ENCODE data around the gene MATK. TPM values are rescaled to one million over a fixed set of nuclear protein-coding genes. Genes with fewer than 3 reads are reported as not detected.

MATK gene
- total RNA-seq, 1 donor from 2014 or later: not detected

DNA sequence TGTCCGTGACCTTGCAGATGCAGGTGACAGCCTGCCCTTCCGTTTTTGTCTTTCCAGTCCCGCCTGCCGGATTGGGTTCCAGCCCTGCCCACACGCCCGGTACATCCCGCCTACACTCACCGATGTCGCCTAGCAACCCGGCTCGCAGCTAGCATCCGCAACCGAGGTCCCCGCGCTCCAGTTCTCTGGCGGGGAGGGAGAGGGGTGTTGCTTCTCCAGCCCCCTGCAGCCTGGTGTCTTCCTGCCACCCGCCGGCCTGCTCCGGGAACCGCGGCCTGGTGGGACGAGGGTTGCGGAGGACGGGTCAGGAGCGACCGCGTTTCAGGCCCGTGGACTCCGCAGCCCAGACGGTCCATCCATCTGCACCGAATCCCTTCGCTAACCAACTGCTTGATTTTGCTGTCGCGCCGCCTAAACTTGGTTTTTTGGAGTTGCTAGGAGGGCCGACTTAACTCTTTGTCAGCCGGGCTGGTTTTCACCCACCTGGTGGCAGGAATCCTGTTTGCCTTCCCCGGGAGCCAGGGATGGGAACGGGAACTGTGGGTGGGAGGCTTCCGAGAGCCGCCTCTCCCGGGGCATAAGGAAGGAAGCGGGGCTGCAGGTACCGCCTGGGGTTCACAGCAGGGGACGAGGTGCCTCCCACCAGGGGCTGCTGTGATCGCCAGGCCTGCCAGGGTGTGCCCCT, 15.4 kb upstream of the MATK start:
- no peaks in the 10 kb centered on the region for H4K20me1 ChIP-seq (ENCODE audit: insufficient read depth, low read length)
- peaks cover 25% of the 10 kb centered on the region for H3K27me3 ChIP-seq (ENCODE audit: insufficient read depth, low read length)
- no peak for FAIRE-seq
- Mint-ChIP-seq H3K4me3 (ENCODE audit: unreplicated experiment) (no peak overlapping the region), H3K4me1 (ENCODE audit: low read depth, unreplicated experiment) (no peaks in the 10 kb centered on the region), H3K27me3 (ENCODE audit: low read depth, unreplicated experiment) (peaks cover 42% of the 10 kb centered on the region), H3K27ac (ENCODE audit: unreplicated experiment) (no peak overlapping the region), H3K9me3 (ENCODE audit: unreplicated experiment) (no peaks in the 10 kb centered on the region), H3K36me3 (ENCODE audit: low read depth, unreplicated experiment) (no peaks in the 10 kb centered on the region)
- no peak overlapping the region for H3K27ac ChIP-seq (ENCODE audit: low read depth, low read length)
- TF ChIP-seq, protein P1, sequence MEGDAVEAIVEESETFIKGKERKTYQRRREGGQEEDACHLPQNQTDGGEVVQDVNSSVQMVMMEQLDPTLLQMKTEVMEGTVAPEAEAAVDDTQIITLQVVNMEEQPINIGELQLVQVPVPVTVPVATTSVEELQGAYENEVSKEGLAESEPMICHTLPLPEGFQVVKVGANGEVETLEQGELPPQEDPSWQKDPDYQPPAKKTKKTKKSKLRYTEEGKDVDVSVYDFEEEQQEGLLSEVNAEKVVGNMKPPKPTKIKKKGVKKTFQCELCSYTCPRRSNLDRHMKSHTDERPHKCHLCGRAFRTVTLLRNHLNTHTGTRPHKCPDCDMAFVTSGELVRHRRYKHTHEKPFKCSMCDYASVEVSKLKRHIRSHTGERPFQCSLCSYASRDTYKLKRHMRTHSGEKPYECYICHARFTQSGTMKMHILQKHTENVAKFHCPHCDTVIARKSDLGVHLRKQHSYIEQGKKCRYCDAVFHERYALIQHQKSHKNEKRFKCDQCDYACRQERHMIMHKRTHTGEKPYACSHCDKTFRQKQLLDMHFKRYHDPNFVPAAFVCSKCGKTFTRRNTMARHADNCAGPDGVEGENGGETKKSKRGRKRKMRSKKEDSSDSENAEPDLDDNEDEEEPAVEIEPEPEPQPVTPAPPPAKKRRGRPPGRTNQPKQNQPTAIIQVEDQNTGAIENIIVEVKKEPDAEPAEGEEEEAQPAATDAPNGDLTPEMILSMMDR (IDR thresholded peaks at IDR 0.05; ENCODE audit: insufficient read depth, low read depth, low read length): no peak
- TF ChIP-seq EZH2 (IDR thresholded peaks at IDR 0.05; ENCODE audit: insufficient read depth, low read length): peak; percentile 90
- peaks cover 4% of the 10 kb centered on the region for H3K9me3 ChIP-seq (ENCODE audit: insufficient read depth, low read depth, low read length)
- H3K79me2 ChIP-seq (ENCODE audit: insufficient read depth, low read length): no peaks in the 10 kb centered on the region
- no peak overlapping the region for H3K9ac ChIP-seq (ENCODE audit: low read length)
- H3K36me3 ChIP-seq (ENCODE audit: insufficient read depth, low read length): no peaks in the 10 kb centered on the region
- peak overlapping the region; percentile 76 for H3K4me2 ChIP-seq (ENCODE audit: low read length)
- peaks cover 8% of the 10 kb centered on the region for H3K4me1 ChIP-seq (ENCODE audit: insufficient read depth, low read length)
- no peak overlapping the region for H3K4me3 ChIP-seq (ENCODE audit: insufficient read depth, low read depth, low read length)
- H2AFZ ChIP-seq (ENCODE audit: low read depth, low read length): peak overlapping the region; percentile 40
- peak; percentile 5 for DNase-seq (ENCODE audit: low read depth)

DNA sequence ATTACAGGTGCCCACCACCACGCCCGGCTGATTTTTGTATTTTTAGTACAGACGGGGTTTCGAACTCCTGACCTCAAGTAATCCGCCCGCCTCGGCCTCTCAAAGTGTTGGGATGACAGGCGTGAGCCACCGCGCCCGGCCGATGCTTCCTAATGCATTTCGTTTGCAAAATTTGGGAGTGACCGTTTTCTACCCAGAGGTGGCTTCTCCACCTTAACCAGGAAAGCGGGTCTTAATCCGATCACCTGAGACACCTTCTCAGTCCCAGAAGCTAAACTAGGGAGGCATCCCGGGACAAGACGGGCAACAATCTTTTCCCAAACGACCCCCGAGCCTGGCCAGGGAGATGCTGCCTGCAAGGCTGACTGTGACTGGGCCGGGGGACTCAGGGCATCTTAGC, 14.8 kb upstream of the MATK start:
- Mint-ChIP-seq H3K4me1 (ENCODE audit: low read depth, unreplicated experiment) (no peaks in the 10 kb centered on the region), H3K36me3 (ENCODE audit: low read depth, unreplicated experiment) (no peaks in the 10 kb centered on the region), H3K9me3 (ENCODE audit: unreplicated experiment) (no peaks in the 10 kb centered on the region), H3K27me3 (ENCODE audit: low read depth, unreplicated experiment) (peaks cover 38% of the 10 kb centered on the region), H3K4me3 (ENCODE audit: unreplicated experiment) (no peak overlapping the region), H3K27ac (ENCODE audit: unreplicated experiment) (no peak overlapping the region)
- H3K9me3 ChIP-seq (ENCODE audit: insufficient read depth, low read depth, low read length): peaks cover 4% of the 10 kb centered on the region
- H3K9ac ChIP-seq (ENCODE audit: low read length): no peak overlapping the region
- no peak for FAIRE-seq
- H3K36me3 ChIP-seq (ENCODE audit: insufficient read depth, low read length): no peaks in the 10 kb centered on the region
- H3K27ac ChIP-seq (ENCODE audit: low read depth, low read length): no peak overlapping the region
- H4K20me1 ChIP-seq (ENCODE audit: insufficient read depth, low read length): no peaks in the 10 kb centered on the region
- no peaks in the 10 kb centered on the region for H3K79me2 ChIP-seq (ENCODE audit: insufficient read depth, low read length)
- TF ChIP-seq, protein P1 (IDR thresholded peaks at IDR 0.05; ENCODE audit: insufficient read depth, low read depth, low read length): no peak
- no peak for TF ChIP-seq EZH2 (IDR thresholded peaks at IDR 0.05; ENCODE audit: insufficient read depth, low read length)
- H3K27me3 ChIP-seq (ENCODE audit: insufficient read depth, low read length): peaks cover 25% of the 10 kb centered on the region
- H3K4me3 ChIP-seq (ENCODE audit: insufficient read depth, low read depth, low read length): no peak overlapping the region
- DNase-seq (ENCODE audit: low read depth): no peak
- H3K4me1 ChIP-seq (ENCODE audit: insufficient read depth, low read length): peaks cover 8% of the 10 kb centered on the region
- peak overlapping the region; percentile 76 for H3K4me2 ChIP-seq (ENCODE audit: low read length)
- H2AFZ ChIP-seq (ENCODE audit: low read depth, low read length): peak overlapping the region; percentile 40

DNA sequence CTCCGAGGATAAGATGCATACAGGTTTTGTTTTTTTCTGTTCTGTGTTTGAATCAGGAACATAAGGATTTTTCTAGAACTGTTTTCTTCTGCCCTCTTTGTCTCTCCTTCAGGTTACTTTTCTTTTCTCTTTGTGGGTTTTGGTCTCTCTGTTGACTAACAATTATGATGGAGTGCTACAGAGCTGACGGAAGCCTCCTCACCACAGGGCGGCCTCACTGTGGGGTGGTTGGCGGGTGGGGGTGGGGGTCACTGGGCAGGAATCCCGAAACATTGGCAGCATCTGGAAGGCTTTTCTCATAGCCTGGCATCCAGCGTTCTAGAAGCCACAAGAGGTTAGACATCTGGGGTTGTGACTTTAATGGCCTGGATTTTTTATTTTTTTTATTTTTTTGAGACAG, 12.0 kb upstream of the MATK start:
- Mint-ChIP-seq H3K36me3 (ENCODE audit: low read depth, unreplicated experiment) (no peaks in the 10 kb centered on the region), H3K9me3 (ENCODE audit: unreplicated experiment) (peaks cover 3% of the 10 kb centered on the region), H3K27me3 (ENCODE audit: low read depth, unreplicated experiment) (peaks cover 29% of the 10 kb centered on the region), H3K4me1 (ENCODE audit: low read depth, unreplicated experiment) (no peaks in the 10 kb centered on the region), H3K4me3 (ENCODE audit: unreplicated experiment) (no peak overlapping the region), H3K27ac (ENCODE audit: unreplicated experiment) (no peak overlapping the region)
- Histone ChIP-seq H4K20me1 (ENCODE audit: insufficient read depth, low read length) (no peaks in the 10 kb centered on the region), H2AFZ (ENCODE audit: low read depth, low read length) (no peak overlapping the region), H3K4me1 (ENCODE audit: insufficient read depth, low read length) (peaks cover 8% of the 10 kb centered on the region), H3K4me3 (ENCODE audit: insufficient read depth, low read depth, low read length) (no peak overlapping the region), H3K27me3 (ENCODE audit: insufficient read depth, low read length) (peaks cover 23% of the 10 kb centered on the region), H3K27ac (ENCODE audit: low read depth, low read length) (no peak overlapping the region), H3K4me2 (ENCODE audit: low read length) (no peak overlapping the region), H3K9ac (ENCODE audit: low read length) (no peak overlapping the region), H3K9me3 (ENCODE audit: insufficient read depth, low read depth, low read length) (peaks cover 4% of the 10 kb centered on the region), H3K36me3 (ENCODE audit: insufficient read depth, low read length) (no peaks in the 10 kb centered on the region), H3K79me2 (ENCODE audit: insufficient read depth, low read length) (no peaks in the 10 kb centered on the region)
- FAIRE-seq (no peak), DNase-seq (ENCODE audit: low read depth) (no peak)
- TF ChIP-seq, protein P1 (IDR thresholded peaks at IDR 0.05; ENCODE audit: insufficient read depth, low read depth, low read length): no peak
- TF ChIP-seq EZH2 (IDR thresholded peaks at IDR 0.05; ENCODE audit: insufficient read depth, low read length): no peak
